Ecto neural progenitor cell (in vitro differentiated cells): ENCODE results near the gene TPP1.

Source experiments
- DNase-seq: peaks from one replicate; pipeline ENCODE4 v3.0.0-alpha.2; 2018; ENCODE audit warnings: low spot score

The TPP1 gene

DNA sequence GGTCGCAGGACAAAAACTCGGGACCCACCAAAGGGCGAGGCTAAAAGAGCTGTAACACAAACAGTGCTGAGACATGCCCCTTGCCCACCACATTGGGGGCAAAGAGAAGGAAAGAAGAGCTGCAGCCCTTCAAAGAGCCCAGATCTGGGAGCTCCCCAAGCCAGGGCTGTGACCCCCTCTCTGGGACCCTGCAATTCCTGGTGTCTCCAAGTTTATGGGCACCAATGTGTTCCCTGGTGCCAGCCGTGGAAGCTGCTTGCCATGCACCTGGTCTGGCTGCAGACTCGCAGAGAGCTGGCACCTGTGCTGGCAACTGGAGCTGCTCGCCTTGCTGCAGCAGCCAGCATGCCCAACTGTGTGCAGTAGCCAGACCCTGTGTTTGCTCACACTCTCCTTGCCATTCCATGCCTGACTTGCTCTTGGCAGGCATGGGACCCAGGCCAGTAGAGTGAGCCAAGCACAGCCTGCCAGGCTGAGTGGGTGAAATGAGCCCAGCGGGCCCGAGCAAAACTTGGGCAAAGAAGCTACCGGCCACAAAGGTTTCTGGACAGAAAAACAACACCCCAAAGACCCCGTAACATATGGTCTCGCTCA lies 31.8 kb downstream of the TPP1 start:
- peak; percentile 46 for DNase-seq

DNA sequence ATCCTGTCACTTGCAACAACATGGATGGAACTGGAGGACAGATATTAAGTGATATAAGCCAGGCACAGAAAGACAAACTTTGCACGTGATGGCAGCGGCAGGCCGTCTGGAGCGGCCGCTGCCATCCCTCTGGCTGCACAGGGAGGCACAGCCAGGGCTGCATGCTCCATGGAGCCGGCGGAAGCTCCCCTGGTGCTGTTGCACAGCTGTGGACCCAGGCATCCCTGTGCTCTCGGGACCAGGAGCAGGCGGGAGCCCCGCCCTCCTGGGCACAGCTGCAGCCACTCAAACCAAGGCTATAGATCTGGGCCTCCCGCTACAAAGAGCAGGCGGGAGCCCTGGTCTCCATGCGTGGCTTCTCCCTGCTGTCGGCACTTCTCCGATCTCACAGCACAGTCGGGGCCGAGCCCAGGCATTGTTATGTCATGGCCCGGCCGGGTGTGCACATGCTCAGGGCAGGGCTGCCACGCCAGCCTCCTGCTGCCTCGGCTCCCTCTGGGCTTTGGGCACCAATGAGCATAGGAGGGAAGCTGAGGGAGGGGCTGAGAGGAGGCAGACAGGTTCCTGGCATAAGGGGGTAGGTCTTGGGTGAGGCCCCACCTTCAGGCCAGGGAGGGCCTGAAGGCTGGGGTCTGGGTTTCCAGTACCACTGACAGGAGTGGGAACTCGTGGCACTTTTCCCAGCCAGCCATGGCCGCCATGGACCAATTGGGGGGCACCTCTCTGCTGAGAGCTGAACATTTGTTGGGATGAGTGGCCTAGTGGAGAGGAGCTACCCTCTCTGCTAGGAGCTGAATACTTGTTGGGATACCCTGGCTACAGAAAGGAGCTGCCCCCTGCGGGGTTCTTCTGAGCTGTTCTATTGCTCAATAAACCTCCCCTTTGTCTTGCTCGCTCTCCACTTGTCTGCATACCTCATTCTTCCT lies 32.5 kb downstream of the TPP1 start:
- DNase-seq: peak; percentile 74

- DNase-seq: no peak
Observed at GRCh38 chr11:6584528-6584927, 34.7 kb downstream of the TPP1 start.

DNA sequence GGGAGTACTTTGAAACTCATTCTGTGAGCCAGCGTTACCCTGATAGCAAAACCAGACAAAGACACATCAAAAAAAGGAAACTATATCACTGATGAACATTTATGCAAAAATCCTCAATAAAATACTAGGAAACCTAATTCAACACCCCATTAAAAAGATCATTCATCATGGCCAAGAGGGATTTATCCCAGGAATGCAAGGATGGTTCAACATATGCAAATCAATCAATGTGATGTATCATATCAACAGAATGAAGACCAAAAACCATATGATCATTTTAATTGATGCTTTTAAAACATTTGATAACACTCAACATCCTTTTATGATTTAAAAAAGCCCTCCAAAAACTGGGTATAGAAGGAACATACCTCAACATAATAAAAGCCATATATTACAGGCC lies 35.6 kb downstream of the TPP1 start:
- DNase-seq: no peak

DNA sequence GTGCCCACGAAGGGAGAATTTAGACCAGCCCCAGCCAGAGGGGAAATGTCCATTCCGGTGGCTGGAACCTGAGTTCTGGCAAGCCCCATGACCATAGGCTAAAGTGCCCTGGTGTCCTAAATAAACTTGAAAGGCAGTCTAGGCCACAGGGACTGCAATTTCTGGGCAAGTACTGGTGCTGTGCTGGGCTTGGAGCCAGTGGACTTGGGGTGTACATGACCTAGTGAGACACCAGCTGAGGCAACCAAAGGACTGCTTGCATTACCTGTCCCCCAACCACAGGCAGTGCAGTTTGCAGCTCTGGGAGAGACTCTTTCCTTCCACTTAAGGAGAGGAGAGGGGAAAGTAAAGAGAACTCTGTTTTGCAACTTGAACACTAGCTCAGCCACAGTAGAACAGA lies 39.5 kb downstream of the TPP1 start:
- DNase-seq: no peak

DNA sequence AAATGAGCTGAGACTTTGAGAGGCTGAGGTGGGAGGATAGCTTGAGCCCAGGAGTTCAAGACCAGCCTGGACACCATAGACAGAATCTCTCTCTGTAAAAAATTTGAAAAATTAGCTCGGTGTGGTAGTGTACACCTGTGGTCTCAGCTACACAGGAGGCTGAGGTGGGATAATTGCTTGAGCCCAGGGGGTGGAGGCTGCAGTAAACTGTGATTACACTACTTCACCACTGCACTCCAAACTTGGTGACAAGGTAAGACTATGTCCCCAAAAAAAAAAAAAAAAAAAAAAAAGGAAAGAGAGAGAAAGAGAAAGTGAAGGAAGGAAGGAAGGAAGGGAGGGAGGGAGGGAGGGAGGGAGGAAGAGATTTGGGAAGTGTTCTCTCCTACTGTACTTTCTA lies 41.1 kb downstream of the TPP1 start:
- DNase-seq: no peak

DNA sequence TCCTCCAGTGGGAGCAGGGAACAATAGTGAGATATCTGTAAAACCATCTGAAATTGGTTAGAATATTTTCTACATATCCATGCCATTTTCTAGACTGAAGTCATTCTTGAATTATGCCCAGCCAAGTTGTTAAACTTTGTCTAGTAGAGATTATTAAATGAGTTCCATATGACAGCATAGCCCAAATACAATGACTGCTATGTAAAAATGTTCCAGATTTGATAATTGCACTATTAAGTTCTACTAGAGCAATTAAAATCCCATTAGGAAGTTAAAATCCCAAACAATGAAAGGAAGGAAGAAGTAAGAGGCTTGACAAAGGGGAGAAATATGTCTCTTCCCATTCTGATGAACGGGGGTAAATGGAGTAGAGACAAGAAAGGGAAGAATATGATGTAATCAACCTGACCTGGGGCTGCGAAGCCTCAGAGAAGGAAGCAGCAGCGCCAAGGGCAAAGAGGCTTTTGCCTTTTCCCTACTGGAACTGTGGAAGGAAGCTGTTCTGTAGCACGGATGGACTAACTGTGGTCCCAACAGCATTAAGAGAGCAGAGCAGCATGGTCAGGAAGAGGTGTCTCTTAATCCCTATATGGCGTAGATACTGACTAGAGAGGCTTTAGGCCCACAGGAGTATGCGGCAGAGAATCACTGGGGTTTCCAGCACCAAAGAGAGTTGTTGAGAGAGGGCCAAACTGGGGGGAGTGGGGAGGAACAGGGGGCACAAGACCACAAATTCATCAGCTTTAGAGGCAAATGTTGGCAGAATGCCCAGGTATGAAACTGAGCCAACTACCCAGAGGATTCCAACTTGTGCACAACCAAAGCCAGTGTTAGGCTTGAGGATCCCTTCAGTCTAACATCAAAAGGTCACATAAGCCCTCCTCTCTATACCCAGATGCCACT lies 42.5 kb downstream of the TPP1 start:
- DNase-seq: no peak

DNA sequence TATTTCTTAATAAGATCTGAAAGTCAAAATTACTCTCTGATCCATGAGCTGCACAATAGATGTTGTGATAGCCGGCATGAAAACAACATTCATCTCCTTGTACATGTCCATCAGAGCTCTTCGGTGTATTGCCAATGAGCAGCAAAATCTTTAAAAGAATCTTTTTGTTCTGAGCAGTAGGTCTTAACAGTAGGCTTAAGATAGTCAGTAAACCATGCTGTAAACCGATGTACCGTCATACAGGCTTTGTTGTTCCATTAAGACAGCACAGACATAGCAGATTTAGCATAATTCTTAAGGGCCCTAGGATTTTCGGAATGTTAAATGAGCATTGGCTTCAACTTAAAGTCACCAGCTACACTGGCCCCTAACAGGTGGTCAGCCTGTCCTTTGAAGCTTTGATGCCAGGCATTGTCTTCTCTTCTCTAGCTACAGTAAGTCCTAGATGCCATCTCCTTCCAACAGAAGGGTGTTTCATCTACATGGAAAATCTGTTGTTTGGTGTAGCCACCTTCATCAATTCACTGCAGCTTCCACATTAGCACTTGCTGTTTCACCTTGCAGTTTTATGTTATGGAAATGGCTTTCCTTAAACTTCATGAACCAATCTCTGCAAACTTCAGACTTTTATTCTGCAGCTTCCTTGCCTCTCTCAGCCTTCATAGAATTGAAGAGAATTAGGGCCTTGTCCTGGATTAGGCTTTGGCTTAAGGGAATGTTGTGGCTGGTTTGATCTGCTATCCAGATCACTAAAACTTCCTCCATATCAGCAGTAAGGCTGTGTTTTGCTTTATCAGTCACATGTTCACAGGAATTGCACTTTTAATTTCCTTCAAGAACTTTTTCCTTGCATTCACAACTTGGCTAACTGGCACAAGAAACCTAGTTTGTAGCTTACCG lies 44.2 kb downstream of the TPP1 start:
- DNase-seq: no peak

GRCh38 chr11:6572215-6572614 lies 47.0 kb downstream of the TPP1 start:
- DNase-seq: no peak

- DNase-seq: no peak
Observed at GRCh38 chr11:6571434-6572008, 47.7 kb downstream of the TPP1 start.

GRCh38 chr11:6570691-6571427 lies 48.4 kb downstream of the TPP1 start:
- DNase-seq: no peak

DNA sequence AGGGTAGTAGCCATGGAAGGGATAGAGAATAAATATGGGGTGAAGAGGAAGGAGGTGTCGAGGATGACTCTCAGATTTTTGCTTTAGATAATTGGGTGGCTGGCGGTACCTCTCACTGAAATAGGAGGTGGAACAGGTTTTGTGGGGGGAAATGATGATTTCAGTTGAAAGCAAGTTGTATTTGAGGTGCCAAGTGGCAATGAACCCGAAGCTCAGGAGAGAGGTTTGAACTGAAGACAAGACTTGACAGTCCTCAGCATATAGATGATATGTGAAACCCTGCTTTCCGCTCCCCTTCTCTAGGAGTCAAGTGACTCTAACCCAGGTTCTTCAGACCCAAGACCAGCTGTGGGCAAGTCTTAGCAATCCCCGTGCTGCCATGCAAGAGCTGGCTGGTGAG lies 49.5 kb downstream of the TPP1 start:
- DNase-seq: no peak

- DNase-seq: no peak
Observed at GRCh38 chr11:6568191-6568918, 50.9 kb downstream of the TPP1 start.

DNA sequence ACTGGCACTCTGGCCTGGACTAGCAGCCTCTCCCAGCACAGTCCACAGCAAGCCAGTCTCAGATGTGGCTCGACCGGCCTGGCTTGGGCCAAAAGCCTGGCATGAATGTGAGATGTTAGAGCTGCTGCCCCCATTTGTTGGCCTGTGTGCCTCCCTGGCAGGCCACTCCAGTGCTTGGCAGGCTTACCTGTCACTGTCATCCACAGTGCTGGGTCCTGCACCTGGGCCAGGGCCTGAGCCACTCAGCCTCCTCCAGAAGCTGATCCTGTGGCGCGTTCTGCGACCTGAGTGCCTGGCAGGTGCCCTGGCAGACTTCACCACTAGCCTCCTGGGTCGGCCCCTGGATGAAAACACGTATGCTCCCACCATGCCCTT lies 51.9 kb downstream of the TPP1 start:
- no peak for DNase-seq

- DNase-seq: no peak
Observed at GRCh38 chr11:6566704-6567370, 52.4 kb downstream of the TPP1 start.

- DNase-seq: no peak
Observed at GRCh38 chr11:6565988-6566703, 53.1 kb downstream of the TPP1 start.

- DNase-seq: no peak
Observed at GRCh38 chr11:6565325-6565724, 53.9 kb downstream of the TPP1 start.

DNA sequence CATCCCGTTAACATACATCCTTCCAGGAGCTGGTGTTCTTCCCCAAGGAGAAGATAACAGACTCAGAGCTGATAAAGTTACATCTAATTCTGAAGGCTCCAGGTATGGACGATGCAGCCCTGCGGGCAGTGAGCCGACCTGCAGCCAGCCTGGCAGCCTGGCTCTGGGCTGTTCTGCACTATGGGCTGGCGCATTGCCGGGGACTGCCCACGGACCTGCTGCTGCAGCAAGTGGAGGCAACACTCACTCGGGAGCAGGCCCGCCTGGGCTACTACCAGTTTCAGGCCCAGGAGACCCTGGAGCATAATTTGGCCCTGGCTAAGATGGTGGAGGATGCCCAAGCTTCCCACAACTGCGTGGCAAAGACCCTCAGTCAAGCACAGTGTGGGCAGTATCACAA lies 55.6 kb downstream of the TPP1 start:
- no peak for DNase-seq
